ENCODE results near the gene SP6.

Gene SP6

GRCh38 chr17:47810901-47811635 is 39.9 kb downstream of the SP6 start:
- DNase-seq (ENCODE audit: low spot score), result no peak

GRCh38 chr17:47810200-47810821 is 40.7 kb downstream of the SP6 start:
- DNase-seq (ENCODE audit: low spot score), result no peak

- no peak for DNase-seq (ENCODE audit: low spot score)
Observed at GRCh38 chr17:47808830-47809480, 42.0 kb downstream of the SP6 start.

- DNase-seq (ENCODE audit: low spot score), result no peak
Observed at GRCh38 chr17:47808036-47808829, 42.7 kb downstream of the SP6 start.

GRCh38 chr17:47807421-47807820 is 43.5 kb downstream of the SP6 start:
- DNase-seq (ENCODE audit: low spot score), result no peak

- no peak for DNase-seq (ENCODE audit: low spot score)
Observed at GRCh38 chr17:47806913-47807255, 44.1 kb downstream of the SP6 start.

GRCh38 chr17:47806026-47806912 is 44.7 kb downstream of the SP6 start:
- no peak for DNase-seq (ENCODE audit: low spot score)

- no peak for DNase-seq (ENCODE audit: low spot score)
Observed at GRCh38 chr17:47804461-47804860, 46.5 kb downstream of the SP6 start.

- no peak for DNase-seq (ENCODE audit: low spot score)
Observed at GRCh38 chr17:47803751-47804150, 47.2 kb downstream of the SP6 start.

- DNase-seq (ENCODE audit: low spot score), result no peak
Observed at GRCh38 chr17:47803201-47803600, 47.8 kb downstream of the SP6 start.

- DNase-seq (ENCODE audit: low spot score), result peak; percentile 75
Observed at GRCh38 chr17:47802341-47803022, 48.5 kb downstream of the SP6 start.

- no peak for DNase-seq (ENCODE audit: low spot score)
Observed at GRCh38 chr17:47801906-47802305, 49.1 kb downstream of the SP6 start.

- DNase-seq (ENCODE audit: low spot score), result no peak
Observed at GRCh38 chr17:47801176-47801765, 49.7 kb downstream of the SP6 start.

GRCh38 chr17:47800686-47801085 is 50.3 kb downstream of the SP6 start:
- no peak for DNase-seq (ENCODE audit: low spot score)

GRCh38 chr17:47797797-47798196 is 53.2 kb downstream of the SP6 start:
- DNase-seq (ENCODE audit: low spot score), result no peak
